Measurements from ENCODE around the gene DNAJC1. TPM values are rescaled to one million over a fixed set of nuclear protein-coding genes. Genes with fewer than 3 reads are reported as not detected.

DNAJC1 gene
- 22.8 to 28.9 TPM (median 27.4 TPM) in 5 replicates for total RNA-seq (2022; extraction: Qiagen RNA extraction; ENCODE audit: low read depth)

GRCh38 chr10:22003177-22003963, at the start of gene DNAJC1:
DNAJC1 (minus strand) TSS chr10:22003730; CDS start chr10:22003434, 296 bp downstream.

Other genes with a start within 250 kb of the DNAJC1 start
- gene EBLN1, start 214.3 kb upstream of the DNAJC1 start, total RNA-seq (2022; extraction: Qiagen RNA extraction; ENCODE audit: low read depth), result 0.16 TPM in 1 of 5 replicates, not detected in the others

Data from A549 treated with GW870086 at 1 μM for 4 hours (cell line).